Astrocyte (in vitro differentiated cells and primary cell): ENCODE data around the gene RBPJL.

Experiments used
- CTCF ChIP-seq: IDR thresholded peaks from 2 replicates; pipeline ENCODE4 v1.5.1; 2011; ENCODE audit warnings: low read depth, mild to moderate bottlenecking, inconsistent platforms, low read length, moderate library complexity; ENCODE audit not compliant: insufficient read depth
- EZH2 ChIP-seq: IDR thresholded peaks from 2 replicates; pipeline ENCODE4 v1.6.1; 2012; ENCODE audit warnings: mild to moderate bottlenecking, low read length, inconsistent platforms; ENCODE audit not compliant: insufficient read depth

GRCh38 chr20:45257711-45258110 is 48.9 kb upstream of the RBPJL start:
- TF ChIP-seq CTCF (no peak), EZH2 (no peak)
